Neural cell (in vitro differentiated cells): ENCODE measurements around the gene OPA1. TPM values are rescaled to one million over a fixed set of nuclear protein-coding genes. Genes with fewer than 3 reads are reported as not detected.

Source experiments
- H2AFZ ChIP-seq: fragments of 200-600, 300-800 bp; sonication (generic), shearing (Covaris generic); 2 replicates; pipeline ENCODE4 v1.6.0; 2014; ENCODE audit warnings: low read depth, mild to moderate bottlenecking, antibody characterized with exemption, low read length, moderate library complexity
- H3F3A ChIP-seq: fragments of 200-600 bp; shearing (Covaris generic); 2 replicates; pipeline ENCODE4 v1.6.1; 2016; ENCODE audit warnings: mild to moderate bottlenecking, moderate library complexity, mixed read lengths, antibody characterized with exemption, low read length; ENCODE audit not compliant: insufficient read depth, poor library complexity, severe bottlenecking
- H3K27ac ChIP-seq: fragments of 200-600, 300-800 bp; sonication (generic), shearing (Covaris generic); 2 replicates; pipeline ENCODE4 v1.5.1; 2014; ENCODE audit warnings: mild to moderate bottlenecking, low read length, moderate library complexity
- H3K27me3 ChIP-seq: fragments of 300-800, 200-600 bp; sonication (generic), shearing (Covaris generic); 2 replicates; pipeline ENCODE4 v1.6.0; 2014; ENCODE audit warnings: mild to moderate bottlenecking, low read depth, low read length, moderate library complexity; ENCODE audit not compliant: insufficient read depth
- H3K36me3 ChIP-seq: fragments of 300-800, 200-600 bp; sonication (generic), shearing (Covaris generic); 2 replicates; pipeline ENCODE4 v1.5.1; 2014; ENCODE audit warnings: mild to moderate bottlenecking, antibody characterized with exemption, low read length, moderate library complexity; ENCODE audit not compliant: insufficient read depth
- H3K4me2 ChIP-seq: fragments of 300-800, 200-600 bp; sonication (generic), shearing (Covaris generic); 2 replicates; pipeline ENCODE4 v1.6.0; 2014; ENCODE audit warnings: mild to moderate bottlenecking, low read length
- H3K4me3 ChIP-seq: fragments of 300-800, 200-600 bp; sonication (generic), shearing (Covaris generic); 2 replicates; pipeline ENCODE4 v1.5.1; 2014; ENCODE audit warnings: mild to moderate bottlenecking, low read length, moderate library complexity
- H3K79me2 ChIP-seq: fragments of 200-600 bp; shearing (Covaris generic); replicated peaks from 2 replicates; pipeline ENCODE4 v1.6.0; 2014; ENCODE audit warnings: mild to moderate bottlenecking, low read length, moderate library complexity; ENCODE audit not compliant: insufficient read depth
- H3K9ac ChIP-seq: fragments of 300-800, 200-600 bp; sonication (generic), shearing (Covaris generic); 2 replicates; pipeline ENCODE4 v1.6.1; 2016; ENCODE audit warnings: mild to moderate bottlenecking, low read length, mixed read lengths
- H3K9me2 ChIP-seq: fragments of 200-600 bp; shearing (Covaris generic); 2 replicates; pipeline ENCODE4 v1.6.1; 2016; ENCODE audit warnings: mild to moderate bottlenecking, low read length, mixed read lengths; ENCODE audit not compliant: insufficient read depth
- H3K9me3 ChIP-seq: fragments of 200-600, 300-800 bp; sonication (generic), shearing (Covaris generic); 2 replicates; pipeline ENCODE4 v1.6.1; 2016; ENCODE audit warnings: mild to moderate bottlenecking, mixed run types, low read length, moderate library complexity, mixed read lengths
- H4K20me1 ChIP-seq: fragments of 200-600 bp; shearing (Covaris generic); 2 replicates; pipeline ENCODE4 v1.6.1; 2016; ENCODE audit warnings: mild to moderate bottlenecking, mixed run types; ENCODE audit not compliant: insufficient read depth
- EP300 ChIP-seq: fragments of 450-650 bp; conservative IDR thresholded peaks from 2 replicates; pipeline ENCODE4 v1.6.1; 2014; ENCODE audit warnings: antibody characterized with exemption, mild to moderate bottlenecking, moderate library complexity; ENCODE audit not compliant: poor library complexity, severe bottlenecking
- EZH2 ChIP-seq: fragments of 200-600, 300-800 bp; shearing (Covaris generic), sonication (generic); IDR thresholded peaks from 2 replicates; pipeline ENCODE4 v1.6.1; 2014; ENCODE audit warnings: antibody characterized with exemption, low read length, borderline replicate concordance, mild to moderate bottlenecking; ENCODE audit not compliant: insufficient read depth, poor library complexity, severe bottlenecking
- MXI1 ChIP-seq: fragments of 450-650 bp; conservative IDR thresholded peaks from 2 replicates; pipeline ENCODE4 v1.6.1; 2014; ENCODE audit warnings: antibody characterized with exemption, mild to moderate bottlenecking; ENCODE audit not compliant: poor library complexity, severe bottlenecking
- POLR2AphosphoS5 ChIP-seq: IDR thresholded peaks from 2 replicates; pipeline ENCODE4 v1.6.1; 2012
- RAD21 ChIP-seq: fragments of 450-650 bp; conservative IDR thresholded peaks from 2 replicates; pipeline ENCODE4 v1.6.1; 2014; ENCODE audit warnings: antibody characterized with exemption, mild to moderate bottlenecking, moderate library complexity
- SMC3 ChIP-seq: fragments of 450-650 bp; conservative IDR thresholded peaks from 2 replicates; pipeline ENCODE4 v1.6.1; 2014; ENCODE audit warnings: antibody characterized with exemption, mild to moderate bottlenecking, moderate library complexity; ENCODE audit not compliant: poor library complexity
- TAF1 ChIP-seq: IDR thresholded peaks from 2 replicates; pipeline ENCODE4 v1.6.1; 2012; ENCODE audit warnings: low read depth
- polyA plus RNA-seq: library from polyadenylated mRNA; depleted of rRNA; stranded (reverse); fragments of >200 nt; gene quantifications from 2 replicates; pipeline ENCODE4 v1.2.3, GENCODE V29; 2014
- TF ChIP-seq, protein P1 (sequence below): IDR thresholded peaks from 2 replicates; pipeline ENCODE4 v1.6.1; 2012; ENCODE audit warnings: borderline replicate concordance
- TF ChIP-seq, protein P2 (sequence below): fragments of 450-650 bp; IDR thresholded peaks from 2 replicates; pipeline ENCODE4 v1.5.1; 2014; ENCODE audit warnings: antibody characterized with exemption, mild to moderate bottlenecking, moderate library complexity; ENCODE audit not compliant: poor library complexity, severe bottlenecking

Gene OPA1
- polyA plus RNA-seq, 1 donor from 2014 or later, result 97.7 TPM

DNA sequence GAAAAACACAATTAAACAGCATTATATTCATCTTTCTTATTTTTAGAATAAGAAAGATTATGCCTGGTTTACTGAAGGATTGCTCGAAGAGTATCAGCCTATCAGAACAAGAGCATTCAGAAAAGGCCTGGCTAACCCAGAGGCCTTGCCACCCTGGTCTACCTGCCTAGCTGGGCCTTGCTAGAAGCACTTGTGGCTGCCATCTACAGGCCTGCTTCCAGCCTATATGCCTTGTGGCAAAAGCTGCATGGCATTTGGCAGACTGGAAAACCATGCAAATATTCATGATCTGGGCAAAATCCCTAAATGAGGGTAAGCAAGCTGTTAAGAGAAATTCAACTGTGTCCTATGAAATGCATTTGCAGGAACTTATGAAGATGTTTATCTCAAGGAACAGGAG is 29.0 kb upstream of the OPA1 start:
- no peak overlapping the region for H3K4me2 ChIP-seq
- H3K9me3 ChIP-seq, result no peaks in the 10 kb centered on the region
- TF ChIP-seq EP300, result no peak
- TF ChIP-seq, protein P1, sequence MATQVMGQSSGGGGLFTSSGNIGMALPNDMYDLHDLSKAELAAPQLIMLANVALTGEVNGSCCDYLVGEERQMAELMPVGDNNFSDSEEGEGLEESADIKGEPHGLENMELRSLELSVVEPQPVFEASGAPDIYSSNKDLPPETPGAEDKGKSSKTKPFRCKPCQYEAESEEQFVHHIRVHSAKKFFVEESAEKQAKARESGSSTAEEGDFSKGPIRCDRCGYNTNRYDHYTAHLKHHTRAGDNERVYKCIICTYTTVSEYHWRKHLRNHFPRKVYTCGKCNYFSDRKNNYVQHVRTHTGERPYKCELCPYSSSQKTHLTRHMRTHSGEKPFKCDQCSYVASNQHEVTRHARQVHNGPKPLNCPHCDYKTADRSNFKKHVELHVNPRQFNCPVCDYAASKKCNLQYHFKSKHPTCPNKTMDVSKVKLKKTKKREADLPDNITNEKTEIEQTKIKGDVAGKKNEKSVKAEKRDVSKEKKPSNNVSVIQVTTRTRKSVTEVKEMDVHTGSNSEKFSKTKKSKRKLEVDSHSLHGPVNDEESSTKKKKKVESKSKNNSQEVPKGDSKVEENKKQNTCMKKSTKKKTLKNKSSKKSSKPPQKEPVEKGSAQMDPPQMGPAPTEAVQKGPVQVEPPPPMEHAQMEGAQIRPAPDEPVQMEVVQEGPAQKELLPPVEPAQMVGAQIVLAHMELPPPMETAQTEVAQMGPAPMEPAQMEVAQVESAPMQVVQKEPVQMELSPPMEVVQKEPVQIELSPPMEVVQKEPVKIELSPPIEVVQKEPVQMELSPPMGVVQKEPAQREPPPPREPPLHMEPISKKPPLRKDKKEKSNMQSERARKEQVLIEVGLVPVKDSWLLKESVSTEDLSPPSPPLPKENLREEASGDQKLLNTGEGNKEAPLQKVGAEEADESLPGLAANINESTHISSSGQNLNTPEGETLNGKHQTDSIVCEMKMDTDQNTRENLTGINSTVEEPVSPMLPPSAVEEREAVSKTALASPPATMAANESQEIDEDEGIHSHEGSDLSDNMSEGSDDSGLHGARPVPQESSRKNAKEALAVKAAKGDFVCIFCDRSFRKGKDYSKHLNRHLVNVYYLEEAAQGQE, result no peak
- TF ChIP-seq EZH2, result no peak
- TF ChIP-seq POLR2AphosphoS5, result no peak
- TF ChIP-seq TAF1, result no peak
- TF ChIP-seq, protein P2, sequence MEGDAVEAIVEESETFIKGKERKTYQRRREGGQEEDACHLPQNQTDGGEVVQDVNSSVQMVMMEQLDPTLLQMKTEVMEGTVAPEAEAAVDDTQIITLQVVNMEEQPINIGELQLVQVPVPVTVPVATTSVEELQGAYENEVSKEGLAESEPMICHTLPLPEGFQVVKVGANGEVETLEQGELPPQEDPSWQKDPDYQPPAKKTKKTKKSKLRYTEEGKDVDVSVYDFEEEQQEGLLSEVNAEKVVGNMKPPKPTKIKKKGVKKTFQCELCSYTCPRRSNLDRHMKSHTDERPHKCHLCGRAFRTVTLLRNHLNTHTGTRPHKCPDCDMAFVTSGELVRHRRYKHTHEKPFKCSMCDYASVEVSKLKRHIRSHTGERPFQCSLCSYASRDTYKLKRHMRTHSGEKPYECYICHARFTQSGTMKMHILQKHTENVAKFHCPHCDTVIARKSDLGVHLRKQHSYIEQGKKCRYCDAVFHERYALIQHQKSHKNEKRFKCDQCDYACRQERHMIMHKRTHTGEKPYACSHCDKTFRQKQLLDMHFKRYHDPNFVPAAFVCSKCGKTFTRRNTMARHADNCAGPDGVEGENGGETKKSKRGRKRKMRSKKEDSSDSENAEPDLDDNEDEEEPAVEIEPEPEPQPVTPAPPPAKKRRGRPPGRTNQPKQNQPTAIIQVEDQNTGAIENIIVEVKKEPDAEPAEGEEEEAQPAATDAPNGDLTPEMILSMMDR, result peak; percentile 51
- peak; percentile 64 for TF ChIP-seq SMC3
- no peak for TF ChIP-seq MXI1
- TF ChIP-seq RAD21, result peak; percentile 58
- H3K4me3 ChIP-seq, result no peak overlapping the region
- H3K9me2 ChIP-seq, result no peaks in the 10 kb centered on the region
- H2AFZ ChIP-seq, result no peak overlapping the region
- no peak overlapping the region for H3K27ac ChIP-seq
- no peaks in the 10 kb centered on the region for H4K20me1 ChIP-seq
- H3K36me3 ChIP-seq, result no peaks in the 10 kb centered on the region
- no peaks in the 10 kb centered on the region for H3K79me2 ChIP-seq
- no peaks in the 10 kb centered on the region for H3K27me3 ChIP-seq
- H3K9ac ChIP-seq, result no peak overlapping the region
- H3F3A ChIP-seq, result no peaks in the 10 kb centered on the region

DNA sequence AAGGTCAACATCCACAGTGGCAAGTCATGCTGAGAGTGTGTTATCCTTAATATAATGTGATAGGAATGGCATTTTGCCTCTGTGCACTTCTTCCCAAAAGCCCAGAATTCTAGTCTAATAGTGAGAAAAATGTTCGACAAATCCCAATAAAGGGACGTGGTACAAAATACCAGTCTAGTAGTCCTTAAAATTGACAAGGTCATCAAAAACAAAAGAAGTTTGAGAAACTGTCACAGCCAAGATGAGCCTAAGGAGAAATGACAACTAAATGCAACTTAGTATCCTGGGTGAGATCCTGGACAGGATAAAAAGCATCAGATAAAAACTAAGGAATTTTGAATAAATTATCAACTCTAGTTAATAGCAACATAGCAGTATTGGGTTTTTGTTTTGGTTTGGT is 23.9 kb upstream of the OPA1 start:
- H3K27ac ChIP-seq, result no peak overlapping the region
- H3F3A ChIP-seq, result no peaks in the 10 kb centered on the region

More for the DNA sequence above, 23.9 kb upstream of the OPA1 start:
- Histone ChIP-seq H3K9ac (no peak overlapping the region), H3K9me2 (no peaks in the 10 kb centered on the region), H3K9me3 (no peaks in the 10 kb centered on the region), H4K20me1 (no peaks in the 10 kb centered on the region), H3K27me3 (no peaks in the 10 kb centered on the region), H3K4me3 (no peak overlapping the region), H3K36me3 (no peaks in the 10 kb centered on the region), H2AFZ (no peak overlapping the region), H3K79me2 (no peaks in the 10 kb centered on the region), H3K4me2 (no peak overlapping the region)
- TF ChIP-seq EZH2 (no peak), SMC3 (no peak), EP300 (no peak), MXI1 (no peak)
- TF ChIP-seq, protein P1, result no peak
